Coronary artery (tissue), 2 donors: Measurements from ENCODE around the gene TRIM54.
"Not testable (repeated sequence)": the region's sequence is repeated elsewhere in the genome, so short reads cannot be mapped to it uniquely, and the experiment has no call there.

Source experiments
- DNase-seq: peaks from one replicate; pipeline ENCODE4 v3.0.0-alpha.2; 2017; ENCODE audit warnings: low spot score
- H3K27ac ChIP-seq, 2 donors: fragments of 200-600 bp; sonication (generic); one replicate each; pipeline ENCODE4 v1.5.1; 2016 to 2019
- H3K4me3 ChIP-seq: fragments of 200-600 bp; sonication (generic); 2 replicates; pipeline ENCODE4 v1.5.1; 2016; ENCODE audit warnings: mild to moderate bottlenecking, moderate library complexity
- CTCF ChIP-seq: fragments of 200-600 bp; sonication (generic); IDR thresholded peaks from one replicate; pipeline ENCODE4 v1.5.1; 2019; ENCODE audit warnings: antibody characterized with exemption

The TRIM54 gene

GRCh38 chr2:27288610-27289009 is 6.4 kb downstream of the TRIM54 start:
- TF ChIP-seq CTCF, result no peak
- no peak overlapping the region for H3K4me3 ChIP-seq
- DNase-seq, result no peak
- no peak overlapping the region for H3K27ac ChIP-seq

GRCh38 chr2:27290549-27290948 is 8.3 kb downstream of the TRIM54 start:
- TF ChIP-seq CTCF, result no peak
- Histone ChIP-seq H3K27ac (no peak overlapping the region), H3K4me3 (no peak overlapping the region)
- no peak for DNase-seq

DNA sequence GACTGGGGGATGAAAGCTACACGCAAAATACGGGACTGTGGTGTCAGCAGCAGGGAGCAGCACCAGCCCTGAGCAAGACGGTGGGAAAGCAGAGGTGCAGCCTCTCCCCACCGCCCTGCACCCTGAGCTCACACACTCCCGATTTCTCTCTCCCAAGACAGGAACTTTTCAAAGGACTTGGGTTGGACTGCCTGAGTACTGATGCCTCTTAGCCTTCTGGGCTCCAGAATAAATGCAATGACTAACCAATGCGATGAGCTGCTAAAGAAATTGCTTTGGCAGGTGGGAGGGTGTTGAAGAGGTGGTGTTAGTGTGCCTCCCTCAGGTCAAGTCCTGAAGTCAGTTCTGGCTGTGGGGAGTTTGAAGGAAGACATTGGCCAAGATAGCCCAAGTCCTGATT is 9.6 kb downstream of the TRIM54 start:
- DNase-seq, result no peak
- no peak overlapping the region for H3K4me3 ChIP-seq
- TF ChIP-seq CTCF, result no peak
- H3K27ac ChIP-seq, result no peak overlapping the region

- Histone ChIP-seq H3K27ac (no peak overlapping the region), H3K4me3 (no peak overlapping the region)
- no peak for TF ChIP-seq CTCF
- DNase-seq, result no peak
Observed at GRCh38 chr2:27294928-27295327, 12.7 kb downstream of the TRIM54 start.

GRCh38 chr2:27296481-27296880 is 14.3 kb downstream of the TRIM54 start:
- no peak overlapping the region for H3K27ac ChIP-seq
- TF ChIP-seq CTCF, result no peak
- DNase-seq, result no peak
- no peak overlapping the region for H3K4me3 ChIP-seq

DNA sequence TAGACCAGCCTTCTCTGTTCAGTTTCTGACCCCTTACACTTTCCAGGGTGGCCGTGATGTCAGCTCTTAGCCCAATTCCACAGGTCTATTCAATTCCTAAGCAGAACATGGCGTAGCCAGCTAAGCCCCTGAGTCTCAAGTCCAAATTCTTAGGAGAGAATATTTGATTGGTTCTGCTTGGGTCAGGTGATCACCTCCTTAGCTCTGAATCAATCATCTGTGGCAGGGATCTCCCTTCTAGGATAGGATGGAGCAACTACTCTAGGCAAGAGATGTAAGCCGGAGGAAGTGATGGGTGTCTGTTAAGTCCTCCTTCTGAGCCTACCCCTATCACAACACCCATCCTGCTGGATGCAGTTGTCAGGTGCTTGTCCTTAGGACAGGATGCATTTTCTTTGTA is 15.0 kb downstream of the TRIM54 start:
- H3K27ac ChIP-seq, result no peak overlapping the region
- no peak overlapping the region for H3K4me3 ChIP-seq
- no peak for TF ChIP-seq CTCF
- no peak for DNase-seq

GRCh38 chr2:27298391-27299080 is 16.3 kb downstream of the TRIM54 start:
- H3K27ac ChIP-seq, result no peak overlapping the region
- no peak overlapping the region for H3K4me3 ChIP-seq
- DNase-seq, result no peak
- no peak for TF ChIP-seq CTCF

- not testable (repeated sequence) for H3K4me3 ChIP-seq, H3K27ac ChIP-seq, DNase-seq
Observed at GRCh38 chr2:27300606-27301005, 18.4 kb downstream of the TRIM54 start.
